H7 (cell line): ENCODE measurements around the gene FAM47E. TPM values are rescaled to one million over a fixed set of nuclear protein-coding genes. Genes with fewer than 3 reads are reported as not detected.
A peak's percentile ranks its signal among the peaks of the same experiment; 100 is the strongest.

Source experiments
- DNase-seq: peaks from one replicate; pipeline ENCODE4 v3.0.0; 2012
- H3K27me3 ChIP-seq: 2 replicates; pipeline ENCODE4 v1.6.0; 2011; ENCODE audit warnings: mild to moderate bottlenecking, low read length; ENCODE audit not compliant: control insufficient read depth, insufficient read depth
- H3K36me3 ChIP-seq: replicated peaks from 2 replicates; pipeline ENCODE4 v1.5.1; 2011; ENCODE audit warnings: low read length; ENCODE audit not compliant: control insufficient read depth, insufficient read depth
- H3K4me3 ChIP-seq: 2 replicates; pipeline ENCODE4 v1.5.1; 2011; ENCODE audit warnings: low read depth, mild to moderate bottlenecking, control low read depth, low read length, moderate library complexity; ENCODE audit not compliant: insufficient read depth
- total RNA-seq: library from RNA; depleted of rRNA; stranded (reverse); fragments of >200 nt; shearing (Covaris generic); gene quantifications from 2 replicates; pipeline ENCODE4 v1.2.3, GENCODE V29; 2014; rRNA removed

FAM47E gene, protein sequence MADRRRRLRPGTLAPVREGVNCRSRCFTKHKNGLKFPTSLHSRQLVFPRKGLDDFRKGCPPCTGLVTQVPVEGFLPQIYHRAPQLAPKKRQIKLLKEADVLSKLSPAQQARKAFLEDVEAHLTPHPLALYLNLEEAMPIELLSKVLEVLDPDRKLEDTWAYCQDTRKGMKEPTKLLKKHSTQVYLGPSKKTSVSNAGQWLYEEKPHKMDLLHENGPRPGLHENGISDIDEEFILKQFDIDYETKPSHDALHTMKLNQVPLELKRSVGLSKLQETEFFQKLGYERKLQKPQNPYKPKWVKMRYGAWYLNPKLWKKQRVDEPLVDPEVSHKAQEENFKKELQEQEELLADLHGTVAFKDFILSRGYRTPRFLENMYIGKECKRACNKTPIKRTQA
- 0.17 and 1.4 TPM in 2 replicates for total RNA-seq

DNA sequence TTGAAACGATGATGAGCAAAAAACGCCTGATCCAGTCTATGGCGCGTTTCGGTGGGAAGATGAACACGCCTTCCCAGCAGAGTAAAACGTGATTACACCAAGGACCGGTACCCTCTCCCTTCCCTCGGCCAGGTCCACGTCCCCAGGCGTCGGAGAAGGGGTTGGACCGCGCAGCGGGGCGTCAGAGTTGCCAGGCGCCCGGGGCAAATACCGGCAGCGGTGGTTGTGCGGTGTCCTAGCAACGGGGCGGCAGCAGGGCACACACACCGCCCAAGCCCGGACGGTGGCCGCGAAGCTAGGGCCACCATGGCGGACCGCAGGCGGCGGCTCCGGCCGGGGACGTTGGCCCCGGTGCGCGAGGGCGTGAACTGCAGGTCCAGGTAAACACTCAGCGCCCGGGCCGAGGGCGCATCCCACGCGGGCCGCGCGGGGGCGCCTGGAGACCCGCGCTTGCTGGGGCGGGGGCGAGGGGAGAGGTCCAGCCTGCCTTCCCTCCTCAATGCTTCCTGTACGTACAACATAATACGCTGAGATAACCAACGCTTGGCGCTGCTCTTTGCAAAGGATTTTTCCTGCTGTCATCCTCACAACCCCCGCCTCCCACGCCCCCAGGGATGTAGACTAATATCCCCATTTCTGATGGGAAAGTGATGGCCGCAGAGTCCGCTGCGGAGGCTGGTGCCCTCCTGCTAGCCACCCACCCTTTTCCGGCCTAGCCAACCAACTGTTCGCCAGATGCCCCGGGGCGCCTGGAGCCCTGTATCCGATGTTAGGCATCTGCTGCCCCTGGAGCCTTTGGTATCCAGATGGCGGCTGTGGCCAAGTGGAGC, at the start of gene FAM47E:
Gene FAM47E (plus strand): TSS at position 281 of the 830 bp plus-strand sequence. CDS start 26 bp downstream, at position 307.
- peak; percentile 92 for DNase-seq
- H3K27me3 ChIP-seq = peaks cover 20% of the 10 kb centered on the region

DNA sequence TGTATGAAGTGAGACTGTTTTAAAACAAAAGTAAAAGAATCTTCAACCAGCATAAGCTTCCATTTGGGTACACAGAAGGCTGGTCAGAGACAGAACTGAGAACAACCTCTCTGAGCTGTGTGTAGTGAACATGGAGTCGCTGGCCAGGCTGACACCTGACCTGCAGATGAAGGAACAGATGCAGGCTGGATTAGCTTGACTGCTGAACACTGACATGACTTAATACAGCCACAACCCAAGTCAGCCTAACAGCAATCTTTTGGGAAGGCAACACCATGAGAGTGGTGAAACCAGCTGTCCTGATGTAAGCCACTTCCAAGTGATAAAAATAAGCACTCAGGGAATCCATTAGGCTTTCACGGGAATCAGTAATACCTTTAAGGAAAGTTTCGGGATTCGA, 48.0 kb upstream of the FAM47E start:
- no peak for DNase-seq
- no peak overlapping the region for H3K4me3 ChIP-seq
- H3K27me3 ChIP-seq = no peaks in the 10 kb centered on the region
- H3K36me3 ChIP-seq = no peaks in the 10 kb centered on the region

More for the DNA sequence above, at the start of gene FAM47E:
- Histone ChIP-seq H3K36me3 (no peaks in the 10 kb centered on the region), H3K4me3 (peak within 1 kb of the TSS; percentile 58)

DNA sequence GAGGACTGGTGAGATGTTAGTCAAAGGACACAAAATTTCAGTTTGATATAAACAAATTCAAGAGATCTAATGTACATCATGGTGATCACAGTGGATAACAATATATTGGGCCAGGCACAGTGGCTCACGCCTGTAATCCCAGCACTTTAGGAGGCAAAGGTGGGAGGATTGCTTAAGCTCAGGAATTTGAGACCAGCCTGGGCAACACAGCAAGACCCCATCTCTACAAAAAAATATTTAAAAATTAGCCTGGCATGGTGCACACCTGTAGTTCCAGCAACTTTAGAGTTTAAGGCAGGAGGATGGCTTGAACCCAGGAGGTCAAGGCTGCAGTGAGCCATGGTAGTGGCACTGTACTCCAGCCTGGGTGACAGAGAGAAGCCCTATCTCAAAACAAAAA, 46.6 kb upstream of the FAM47E start:
- DNase-seq = no peak
- H3K4me3 ChIP-seq = no peak overlapping the region
- peaks cover 2% of the 10 kb centered on the region; the same call in 1 of the 2 replicates for H3K36me3 ChIP-seq
- H3K27me3 ChIP-seq = no peaks in the 10 kb centered on the region

DNA sequence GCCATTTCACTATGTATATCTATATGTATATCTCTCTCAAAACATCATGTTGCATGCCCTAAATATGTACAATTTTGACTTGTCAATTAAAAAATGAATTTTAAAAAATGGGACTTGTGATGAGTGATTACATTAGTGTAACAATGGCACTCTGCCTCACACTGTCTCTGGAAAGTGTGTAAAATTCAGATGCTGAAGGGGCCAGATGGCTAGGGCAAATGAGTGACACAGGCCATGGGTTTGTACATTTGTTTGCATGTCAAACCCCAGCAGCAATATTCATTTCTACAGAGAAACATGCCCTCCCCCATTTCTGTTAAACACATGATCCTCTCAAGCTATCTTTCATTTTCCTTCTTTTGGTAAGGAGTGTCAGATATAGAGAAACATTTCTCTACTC, 46.0 kb upstream of the FAM47E start:
- Histone ChIP-seq H3K36me3 (peaks cover 2% of the 10 kb centered on the region; the same call in 1 of the 2 replicates), H3K27me3 (no peaks in the 10 kb centered on the region), H3K4me3 (no peak overlapping the region)
- no peak for DNase-seq

DNA sequence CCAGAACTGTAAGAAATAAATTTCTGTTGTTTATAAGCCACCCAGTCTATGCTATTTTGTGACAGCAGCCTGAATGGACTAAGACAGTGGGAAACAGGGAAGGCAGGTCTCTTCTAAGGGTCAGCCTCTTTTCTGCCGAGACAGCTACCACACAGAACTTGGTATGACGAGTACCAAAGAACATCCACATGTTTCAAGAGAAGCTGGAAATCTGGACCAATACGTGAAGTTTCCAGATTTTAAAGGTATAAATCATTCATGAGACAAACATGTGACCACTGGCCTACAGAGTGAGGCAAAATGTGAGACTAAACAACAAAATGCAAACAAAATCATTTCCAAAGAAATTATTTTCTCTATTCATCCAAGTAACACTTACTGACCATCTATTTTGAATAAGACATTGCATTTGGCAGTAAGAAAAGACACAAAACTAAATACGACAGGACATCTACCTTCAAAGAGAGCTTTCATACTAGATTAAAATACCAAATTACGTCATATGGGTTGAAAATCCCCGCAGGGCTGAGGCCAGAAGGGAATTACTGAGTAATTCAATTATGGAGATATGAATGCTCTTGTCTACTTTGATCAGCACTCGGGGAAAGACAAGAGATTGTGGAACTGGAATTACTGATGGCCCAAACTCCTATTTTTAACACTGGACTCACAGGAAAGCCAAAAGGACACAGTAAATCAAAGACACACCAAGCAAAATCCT, 45.1 kb upstream of the FAM47E start:
- Histone ChIP-seq H3K27me3 (no peaks in the 10 kb centered on the region), H3K4me3 (no peak overlapping the region), H3K36me3 (peaks cover 2% of the 10 kb centered on the region; the same call in 1 of the 2 replicates)
- DNase-seq = no peak

DNA sequence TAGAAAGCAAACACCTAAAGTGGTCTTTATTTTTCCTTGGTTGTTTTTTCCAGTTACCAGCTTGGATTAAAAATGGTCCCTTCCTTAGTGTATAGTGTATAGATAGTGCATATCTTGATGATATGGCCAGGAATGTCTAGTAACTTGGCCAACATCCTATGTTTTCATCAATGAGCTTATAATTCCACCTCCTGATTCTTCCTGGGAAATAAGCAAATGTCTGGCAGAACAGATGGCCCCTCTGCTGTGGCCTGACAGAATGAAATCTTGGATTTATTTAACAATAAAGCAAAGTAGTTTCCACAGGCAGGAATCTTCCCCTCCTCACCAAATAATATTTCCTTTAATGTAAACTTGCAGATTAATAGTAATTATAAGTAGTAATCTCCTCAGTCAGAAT, 44.0 kb upstream of the FAM47E start:
- Histone ChIP-seq H3K4me3 (no peak overlapping the region), H3K36me3 (peaks cover 2% of the 10 kb centered on the region; the same call in 1 of the 2 replicates), H3K27me3 (no peaks in the 10 kb centered on the region)
- DNase-seq = no peak

DNA sequence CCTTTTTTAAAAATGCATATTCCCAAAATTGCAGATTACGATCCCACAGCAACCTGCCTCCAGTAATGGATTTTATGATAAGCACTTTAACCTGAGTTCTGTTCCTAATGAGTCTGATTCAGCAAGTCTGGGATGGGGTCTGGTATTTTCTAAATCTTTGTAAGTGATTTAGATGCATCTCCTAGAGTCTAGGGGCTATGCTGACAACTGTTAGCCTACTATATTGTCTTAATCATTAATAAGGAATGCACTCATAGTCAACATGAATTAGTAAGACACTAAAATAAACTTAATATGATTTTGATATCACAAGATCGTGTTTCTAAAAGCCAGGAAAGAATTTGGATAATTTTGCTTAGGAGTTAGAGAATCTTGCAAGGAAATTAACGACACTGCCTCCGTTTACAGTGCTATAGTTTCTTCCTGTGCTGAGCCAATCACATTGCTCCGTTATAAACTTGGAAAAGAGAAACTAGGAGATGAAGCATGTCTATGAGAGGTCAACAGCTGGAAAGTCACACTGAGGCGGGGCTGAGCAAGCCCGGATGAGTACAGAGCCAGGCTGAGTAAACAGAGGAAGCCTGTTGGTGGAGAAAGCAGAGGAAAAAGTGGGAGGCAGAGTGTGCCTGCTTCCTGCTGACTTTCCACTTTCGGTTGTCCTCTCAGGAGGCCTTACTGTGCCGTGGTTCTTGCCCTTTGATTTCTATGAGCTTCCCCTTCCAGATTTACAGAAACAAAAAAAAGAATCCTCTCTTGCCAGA, 43.3 kb upstream of the FAM47E start:
- no peak overlapping the region for H3K4me3 ChIP-seq
- H3K27me3 ChIP-seq = no peaks in the 10 kb centered on the region
- no peak for DNase-seq
- peaks cover 2% of the 10 kb centered on the region; the same call in 1 of the 2 replicates for H3K36me3 ChIP-seq

DNA sequence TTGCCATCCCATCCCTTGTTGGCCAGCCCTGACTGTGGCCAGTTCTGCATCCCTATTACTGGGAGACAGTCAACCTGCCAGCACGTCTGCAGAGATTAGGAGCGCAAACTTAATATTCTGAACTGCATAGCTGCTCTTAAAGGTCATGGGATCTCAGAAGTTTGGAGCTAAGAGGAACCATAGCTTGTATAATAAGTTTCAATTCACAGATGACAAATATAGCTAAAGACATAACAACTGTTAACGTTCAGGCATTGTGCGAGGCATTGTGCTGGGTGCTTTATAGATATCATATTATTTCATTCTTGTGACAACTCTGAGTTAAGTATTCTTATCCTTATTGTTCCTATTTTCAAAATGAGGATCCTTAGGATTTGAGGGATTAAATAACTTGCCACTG, 41.6 kb upstream of the FAM47E start:
- H3K4me3 ChIP-seq = no peak overlapping the region
- DNase-seq = no peak
- peaks cover 2% of the 10 kb centered on the region; the same call in 1 of the 2 replicates for H3K36me3 ChIP-seq
- no peaks in the 10 kb centered on the region; the same call in 1 of the 2 replicates for H3K27me3 ChIP-seq

DNA sequence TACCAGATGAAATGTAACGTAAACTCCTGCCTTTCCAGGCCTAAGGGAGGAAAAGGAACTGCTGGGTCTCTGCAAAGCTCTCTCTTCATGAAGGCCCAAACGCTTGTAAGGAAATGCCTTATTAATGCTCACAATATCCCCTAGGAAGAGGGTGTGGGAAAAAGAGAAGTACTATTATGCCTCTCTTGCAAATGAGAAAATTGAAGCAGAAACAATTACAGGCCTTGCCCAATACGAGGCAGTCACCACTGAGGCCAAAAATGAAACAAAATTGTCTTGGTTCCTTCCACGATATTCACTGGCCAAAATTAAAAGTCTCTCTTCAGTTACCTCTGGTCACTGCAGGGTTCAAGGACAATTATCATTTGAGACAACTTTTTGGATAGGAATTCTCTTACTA, 41.1 kb upstream of the FAM47E start:
- no peak for DNase-seq
- H3K27me3 ChIP-seq = no peaks in the 10 kb centered on the region; the same call in 1 of the 2 replicates
- H3K4me3 ChIP-seq = no peak overlapping the region
- H3K36me3 ChIP-seq = peaks cover 2% of the 10 kb centered on the region; the same call in 1 of the 2 replicates

DNA sequence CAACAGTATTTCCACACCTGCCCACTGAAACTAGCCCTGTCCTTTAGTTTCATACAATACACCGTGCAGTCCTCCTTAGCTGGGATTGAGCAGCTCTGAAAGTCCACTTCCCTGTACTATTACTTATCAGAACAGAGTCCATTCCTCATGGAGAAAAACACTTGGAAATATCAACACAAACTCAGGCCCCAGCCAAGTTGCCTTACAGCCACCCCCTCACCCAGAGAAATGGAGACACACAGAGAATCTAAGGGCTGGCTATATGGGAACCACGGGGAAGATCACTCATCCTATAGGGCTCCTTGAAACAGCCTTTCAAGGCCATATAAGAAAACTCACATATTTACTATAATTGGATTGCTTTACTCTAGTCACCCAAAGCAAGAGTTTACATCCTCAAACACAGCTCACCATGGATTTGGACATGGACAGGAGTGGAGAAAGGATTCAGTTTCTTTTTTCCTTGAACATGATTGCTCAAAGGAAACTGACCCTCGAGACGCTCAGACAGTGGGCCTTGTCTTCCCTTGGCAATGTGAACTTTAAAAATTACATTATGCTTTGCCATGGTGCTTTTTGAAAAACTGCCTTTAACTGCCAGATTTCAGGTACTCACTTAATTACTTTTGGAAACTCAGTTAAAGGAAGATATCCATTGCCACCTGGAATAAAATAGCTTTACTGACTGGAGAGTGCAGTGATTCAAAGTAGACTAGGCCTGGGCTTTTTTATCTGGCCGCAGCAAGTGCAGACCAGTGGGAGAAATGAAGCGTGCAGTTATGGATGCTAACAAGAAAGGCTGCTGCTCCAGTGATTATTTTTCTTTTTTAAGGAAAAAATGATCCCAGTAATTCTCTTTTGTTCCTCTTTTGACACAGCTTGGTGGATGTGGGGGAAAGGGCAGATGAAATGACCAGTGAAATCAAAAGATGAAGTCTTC, 39.5 kb upstream of the FAM47E start:
- DNase-seq = no peak
- Histone ChIP-seq H3K4me3 (no peak overlapping the region; the same call in 1 of the 2 replicates), H3K27me3 (no peaks in the 10 kb centered on the region; the same call in 1 of the 2 replicates), H3K36me3 (peaks cover 2% of the 10 kb centered on the region; the same call in 1 of the 2 replicates)

DNA sequence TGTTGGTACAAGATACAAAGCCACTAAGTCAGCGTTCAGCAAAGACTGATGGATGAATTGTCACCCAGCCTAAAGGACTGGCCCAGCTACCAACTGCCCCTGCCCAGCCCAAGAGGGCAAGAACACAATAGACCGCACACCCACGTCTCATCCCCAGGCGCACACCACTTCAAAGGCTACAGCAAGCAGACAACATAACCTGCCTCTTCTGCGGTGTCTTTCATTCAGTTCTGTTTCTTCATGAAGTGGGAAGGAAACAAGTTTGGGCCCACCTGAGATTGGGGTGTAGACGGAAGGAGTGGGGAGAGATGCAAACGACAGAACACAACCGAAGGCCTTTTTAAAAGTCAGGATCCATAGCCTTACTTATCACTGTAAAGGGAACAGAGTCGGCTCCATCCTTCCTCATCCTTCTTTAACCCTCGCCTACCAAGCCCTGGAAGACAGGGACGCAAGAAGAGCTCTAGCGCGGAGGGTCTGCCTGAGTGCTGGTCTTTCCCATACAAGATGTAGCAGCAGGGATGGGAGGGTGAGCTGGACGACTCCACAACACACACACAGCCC, 38.6 kb upstream of the FAM47E start:
- Histone ChIP-seq H3K27me3 (no peaks in the 10 kb centered on the region; the same call in 1 of the 2 replicates), H3K4me3 (peak overlapping the region; percentile 69), H3K36me3 (peaks cover 2% of the 10 kb centered on the region; the same call in 1 of the 2 replicates)
- DNase-seq = peak; percentile 20

DNA sequence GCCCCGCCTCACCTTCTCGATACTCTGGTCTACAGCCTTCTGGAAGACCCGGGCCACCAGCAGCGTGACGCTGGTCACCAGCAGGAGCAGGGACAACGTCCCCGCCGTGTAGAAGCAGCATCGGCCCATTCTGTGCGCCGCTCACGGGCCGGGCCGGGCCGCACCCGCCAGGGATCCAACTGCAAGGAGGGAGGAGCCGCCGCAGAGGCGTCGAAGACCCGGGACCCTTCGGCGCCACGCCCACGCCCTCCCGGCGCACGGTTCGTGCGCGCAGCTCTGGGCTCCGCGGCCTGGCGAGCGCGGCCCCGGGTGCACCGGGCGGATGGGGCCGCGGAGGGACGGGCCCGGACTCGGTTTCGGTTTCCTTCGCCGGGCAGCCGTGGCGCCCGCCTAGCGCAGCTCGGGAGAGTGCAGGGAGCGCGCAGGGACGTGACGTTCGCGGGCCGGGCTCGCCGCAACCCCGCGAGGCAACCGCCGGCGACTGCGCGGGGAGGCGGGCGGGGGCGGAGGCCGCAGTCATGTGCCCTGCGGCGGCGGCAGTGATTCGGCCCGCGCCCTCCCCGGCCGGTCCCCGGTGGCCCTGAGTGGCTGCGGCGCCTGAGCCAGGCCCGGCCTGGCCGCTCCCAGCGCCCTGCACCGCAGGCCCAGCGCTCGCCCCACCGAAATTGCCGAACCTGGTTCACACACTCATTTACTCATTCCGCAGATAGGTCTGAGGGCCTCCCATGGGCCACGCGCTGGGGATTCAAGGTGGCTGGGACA, 37.9 kb upstream of the FAM47E start, which contains the start of gene SCARB2:
Gene SCARB2 (minus strand): TSS at position 410 of the 762 bp plus-strand sequence. CDS start 281 bp downstream, at position 129.
- H3K27me3 ChIP-seq = no peaks in the 10 kb centered on the region; the same call in 1 of the 2 replicates
- DNase-seq = peak; percentile 93
- H3K36me3 ChIP-seq = peaks cover 2% of the 10 kb centered on the region; the same call in 1 of the 2 replicates

More for the DNA sequence above, 37.9 kb upstream of the FAM47E start, which contains the start of gene SCARB2:
- H3K4me3 ChIP-seq = peak within 1 kb of the TSS; percentile 69
